ENCODE data around the gene FGF5.
"Not testable (repeated sequence)": the region's sequence is repeated elsewhere in the genome, so short reads cannot be mapped to it uniquely, and the experiment has no call there.

Gene FGF5

GRCh38 chr4:80268081-80268823, 1.8 kb downstream of the FGF5 start:
- H3K4me1 ChIP-seq (ENCODE audit: insufficient read depth, low read length): no peaks in the 10 kb centered on the region
- no peak overlapping the region for H3K27ac ChIP-seq (ENCODE audit: low read depth, low read length)
- H3K4me3 ChIP-seq (ENCODE audit: low read depth in 1 of 2, low read length in 2 of 2): no peak overlapping the region
- no peaks in the 10 kb centered on the region for H3K9me3 ChIP-seq (ENCODE audit: low read length)
- no peaks in the 10 kb centered on the region for H3K36me3 ChIP-seq (ENCODE audit: insufficient read depth, low read length)
- H3K27me3 ChIP-seq (ENCODE audit: control insufficient read depth in 1 of 2, insufficient read depth in 2 of 2, low read length in 2 of 2): peaks cover 9 to 30% of the 10 kb centered on the region in 2 donors
- no peak overlapping the region for H3K9ac ChIP-seq (ENCODE audit: low read length)

DNA sequence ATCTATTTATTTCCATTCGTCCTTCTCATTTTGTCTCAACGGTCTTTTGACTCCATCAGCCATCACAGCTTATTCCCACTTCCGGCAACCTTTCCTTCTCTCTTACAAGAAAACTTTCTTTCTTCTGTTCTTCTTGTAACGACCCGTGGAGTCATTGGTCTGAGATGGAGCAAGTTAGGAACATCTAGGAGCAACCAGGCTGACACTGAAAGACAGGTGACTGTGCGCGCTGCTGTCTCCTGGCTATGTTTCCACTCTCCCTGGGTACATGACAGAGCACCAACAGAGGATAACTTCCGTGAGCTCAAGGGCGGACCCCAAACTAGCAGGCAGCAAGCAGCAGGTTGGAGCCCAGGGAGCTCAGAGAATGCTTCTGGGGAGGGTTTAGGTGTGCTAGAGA, 2.5 kb downstream of the FGF5 start:
- H3K9ac ChIP-seq (ENCODE audit: low read length): no peak overlapping the region
- H3K27me3 ChIP-seq (ENCODE audit: control insufficient read depth in 1 of 2, insufficient read depth in 2 of 2, low read length in 2 of 2): peaks cover 9 to 23% of the 10 kb centered on the region in 2 donors
- H3K27ac ChIP-seq (ENCODE audit: low read depth, low read length): no peak overlapping the region
- H3K4me1 ChIP-seq (ENCODE audit: insufficient read depth, low read length): no peaks in the 10 kb centered on the region
- H3K36me3 ChIP-seq (ENCODE audit: insufficient read depth, low read length): no peaks in the 10 kb centered on the region
- H3K9me3 ChIP-seq (ENCODE audit: low read length): no peaks in the 10 kb centered on the region
- H3K4me3 ChIP-seq (ENCODE audit: low read depth in 1 of 2, low read length in 2 of 2): no peak overlapping the region

GRCh38 chr4:80270321-80270720, 3.9 kb downstream of the FGF5 start:
- H3K9me3 ChIP-seq (ENCODE audit: low read length): no peaks in the 10 kb centered on the region
- H3K4me1 ChIP-seq (ENCODE audit: insufficient read depth, low read length): no peaks in the 10 kb centered on the region
- H3K4me3 ChIP-seq (ENCODE audit: low read depth in 1 of 2, low read length in 2 of 2): no peak overlapping the region
- no peaks in the 10 kb centered on the region for H3K36me3 ChIP-seq (ENCODE audit: insufficient read depth, low read length)
- H3K27me3 ChIP-seq (ENCODE audit: control insufficient read depth in 1 of 2, insufficient read depth in 2 of 2, low read length in 2 of 2): peaks cover 0 to 12% of the 10 kb centered on the region in 2 donors
- no peak overlapping the region for H3K9ac ChIP-seq (ENCODE audit: low read length)
- H3K27ac ChIP-seq (ENCODE audit: low read depth, low read length): no peak overlapping the region

DNA sequence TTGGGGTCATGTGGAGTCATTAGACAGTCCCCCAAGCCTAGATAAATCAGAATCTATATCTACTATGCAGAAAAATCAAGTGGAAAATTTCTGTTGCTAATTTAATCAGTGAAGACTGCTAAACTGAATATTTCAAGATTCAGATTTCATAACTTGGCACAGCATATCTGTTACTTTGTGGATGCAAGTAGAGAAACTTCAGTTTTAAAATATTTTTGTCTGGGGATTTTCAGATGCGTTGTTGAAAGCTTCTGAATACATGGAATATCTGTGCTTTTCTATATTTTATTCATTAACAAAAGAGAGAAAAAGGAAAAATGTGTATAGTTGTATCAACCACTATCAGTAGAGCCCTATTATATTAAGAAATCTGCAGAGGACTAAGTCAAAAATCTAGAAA, 4.4 kb downstream of the FGF5 start:
- peaks cover 0 to 7% of the 10 kb centered on the region in 2 donors for H3K27me3 ChIP-seq (ENCODE audit: control insufficient read depth in 1 of 2, insufficient read depth in 2 of 2, low read length in 2 of 2)
- H3K4me3 ChIP-seq (ENCODE audit: low read depth in 1 of 2, low read length in 2 of 2): no peak overlapping the region
- no peaks in the 10 kb centered on the region for H3K9me3 ChIP-seq (ENCODE audit: low read length)
- H3K9ac ChIP-seq (ENCODE audit: low read length): no peak overlapping the region
- no peaks in the 10 kb centered on the region for H3K36me3 ChIP-seq (ENCODE audit: insufficient read depth, low read length)
- no peaks in the 10 kb centered on the region for H3K4me1 ChIP-seq (ENCODE audit: insufficient read depth, low read length)
- H3K27ac ChIP-seq (ENCODE audit: low read depth, low read length): no peak overlapping the region

DNA sequence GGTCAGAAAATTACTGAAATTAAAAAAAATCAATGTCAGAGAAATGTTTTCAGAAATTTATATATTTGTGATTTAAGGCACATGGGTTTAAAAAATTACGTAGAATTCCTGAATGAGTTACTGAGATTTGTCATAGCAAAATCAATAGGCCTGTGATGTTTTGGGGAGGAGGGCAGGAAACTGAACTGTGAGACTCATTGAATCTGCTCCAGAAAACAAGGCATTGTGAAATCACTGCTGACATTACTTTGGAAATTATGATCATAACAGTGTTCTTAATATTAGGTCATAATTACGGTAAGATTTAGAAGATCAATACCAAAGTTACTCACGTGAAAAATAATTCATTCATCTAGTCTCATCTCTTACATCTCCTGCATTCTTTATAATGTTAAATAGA, 5.3 kb downstream of the FGF5 start:
- no peak overlapping the region for H3K9ac ChIP-seq (ENCODE audit: low read length)
- no peaks in the 10 kb centered on the region for H3K4me1 ChIP-seq (ENCODE audit: insufficient read depth, low read length)
- H3K36me3 ChIP-seq (ENCODE audit: insufficient read depth, low read length): no peaks in the 10 kb centered on the region
- H3K4me3 ChIP-seq (ENCODE audit: low read depth in 1 of 2, low read length in 2 of 2): no peak overlapping the region
- no peak overlapping the region for H3K27ac ChIP-seq (ENCODE audit: low read depth, low read length)
- H3K27me3 ChIP-seq (ENCODE audit: control insufficient read depth in 1 of 2, insufficient read depth in 2 of 2, low read length in 2 of 2): peaks cover 0 to 6% of the 10 kb centered on the region in 2 donors
- no peaks in the 10 kb centered on the region for H3K9me3 ChIP-seq (ENCODE audit: low read length)

DNA sequence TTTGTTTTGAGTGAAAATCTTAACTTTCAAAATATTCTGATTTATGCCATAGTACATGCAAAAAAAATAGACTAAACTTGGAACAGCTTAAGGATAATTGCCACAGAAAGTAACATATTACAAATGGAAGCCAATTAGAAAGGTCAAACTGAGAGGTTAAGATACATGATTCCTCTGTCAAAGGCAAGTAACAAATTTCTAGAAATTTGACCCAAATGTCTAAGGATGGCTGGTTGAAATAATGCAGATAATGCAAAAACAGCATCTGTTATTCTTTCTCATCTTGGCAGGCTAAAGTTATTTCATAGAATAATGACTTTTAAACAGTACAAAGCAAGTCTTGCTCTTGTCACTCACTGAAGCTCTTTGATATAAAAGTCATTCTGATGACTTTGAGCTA, 10.5 kb downstream of the FGF5 start:
- H3K9ac ChIP-seq (ENCODE audit: low read length): no peak overlapping the region
- H3K36me3 ChIP-seq (ENCODE audit: insufficient read depth, low read length): no peaks in the 10 kb centered on the region
- no peak overlapping the region for H3K27ac ChIP-seq (ENCODE audit: low read depth, low read length)
- H3K27me3 ChIP-seq (ENCODE audit: control insufficient read depth in 1 of 2, insufficient read depth in 2 of 2, low read length in 2 of 2): no peaks in the 10 kb centered on the region
- H3K9me3 ChIP-seq (ENCODE audit: low read length): no peaks in the 10 kb centered on the region
- H3K4me3 ChIP-seq (ENCODE audit: low read depth in 1 of 2, low read length in 2 of 2): no peak overlapping the region
- no peaks in the 10 kb centered on the region for H3K4me1 ChIP-seq (ENCODE audit: insufficient read depth, low read length)

GRCh38 chr4:80279751-80280150, 13.3 kb downstream of the FGF5 start:
- no peaks in the 10 kb centered on the region for H3K27me3 ChIP-seq (ENCODE audit: control insufficient read depth in 1 of 2, insufficient read depth in 2 of 2, low read length in 2 of 2)
- no peak overlapping the region for H3K27ac ChIP-seq (ENCODE audit: low read depth, low read length)
- H3K4me3 ChIP-seq (ENCODE audit: low read depth in 1 of 2, low read length in 2 of 2): no peak overlapping the region
- no peaks in the 10 kb centered on the region for H3K36me3 ChIP-seq (ENCODE audit: insufficient read depth, low read length)
- H3K9ac ChIP-seq (ENCODE audit: low read length): no peak overlapping the region
- no peaks in the 10 kb centered on the region for H3K9me3 ChIP-seq (ENCODE audit: low read length)
- no peaks in the 10 kb centered on the region for H3K4me1 ChIP-seq (ENCODE audit: insufficient read depth, low read length)

- Histone ChIP-seq H3K27me3 (ENCODE audit: control insufficient read depth in 1 of 2, insufficient read depth in 2 of 2, low read length in 2 of 2) (no peaks in the 10 kb centered on the region), H3K36me3 (ENCODE audit: insufficient read depth, low read length) (no peaks in the 10 kb centered on the region), H3K4me1 (ENCODE audit: insufficient read depth, low read length) (no peaks in the 10 kb centered on the region), H3K4me3 (ENCODE audit: low read depth in 1 of 2, low read length in 2 of 2) (no peak overlapping the region), H3K9ac (ENCODE audit: low read length) (no peak overlapping the region), H3K9me3 (ENCODE audit: low read length) (no peaks in the 10 kb centered on the region), H3K27ac (ENCODE audit: low read depth, low read length) (no peak overlapping the region)
Measured at GRCh38 chr4:80286451-80286850, 20.0 kb downstream of the FGF5 start.

DNA sequence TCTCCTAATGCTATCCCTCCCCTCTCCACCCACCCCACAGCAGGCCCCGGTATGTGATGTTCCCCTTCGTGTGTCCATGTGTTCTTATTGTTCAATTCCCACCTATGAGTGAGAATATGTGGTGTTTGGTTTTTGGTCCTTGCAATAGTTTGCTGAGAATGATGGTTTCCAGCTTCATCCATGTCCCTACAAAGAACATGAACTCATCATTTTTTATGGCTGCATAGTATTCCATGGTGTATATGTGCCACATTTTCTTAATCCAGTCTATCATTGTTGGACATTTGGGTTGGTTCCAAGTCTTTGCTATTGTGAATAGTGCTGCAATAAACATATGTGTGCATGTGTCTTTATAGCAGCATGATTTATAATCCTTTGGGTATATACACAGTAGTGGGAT, 24.2 kb downstream of the FGF5 start:
- not testable (repeated sequence) for H3K36me3 ChIP-seq (ENCODE audit: insufficient read depth, low read length); H3K9me3 ChIP-seq (ENCODE audit: low read length); H3K9ac ChIP-seq (ENCODE audit: low read length); H3K27me3 ChIP-seq (ENCODE audit: control insufficient read depth in 1 of 2, insufficient read depth in 2 of 2, low read length in 2 of 2); H3K27ac ChIP-seq (ENCODE audit: low read depth, low read length); H3K4me1 ChIP-seq (ENCODE audit: insufficient read depth, low read length); H3K4me3 ChIP-seq (ENCODE audit: low read depth in 1 of 2, low read length in 2 of 2)

DNA sequence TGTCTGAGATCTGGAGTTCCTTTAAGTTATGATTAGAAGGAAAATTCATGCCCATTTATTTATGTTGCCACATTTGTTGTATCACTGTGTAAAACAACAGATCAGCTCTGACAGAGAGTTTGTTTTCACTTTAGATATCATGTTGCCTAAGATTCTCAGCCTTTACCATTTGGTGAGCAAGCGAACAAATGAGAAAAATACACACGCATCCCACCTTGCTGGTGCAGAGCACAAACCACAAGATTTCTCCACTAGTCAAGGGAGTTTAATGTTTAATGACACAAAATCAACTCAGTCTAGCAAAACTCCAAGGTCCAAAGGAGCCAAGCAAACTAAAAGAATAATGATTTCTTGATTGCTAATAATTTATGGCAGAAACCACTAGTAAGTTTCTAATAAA, 27.7 kb downstream of the FGF5 start:
- no peaks in the 10 kb centered on the region for H3K36me3 ChIP-seq (ENCODE audit: insufficient read depth, low read length)
- H3K4me1 ChIP-seq (ENCODE audit: insufficient read depth, low read length): no peaks in the 10 kb centered on the region
- no peaks in the 10 kb centered on the region for H3K27me3 ChIP-seq (ENCODE audit: control insufficient read depth in 1 of 2, insufficient read depth in 2 of 2, low read length in 2 of 2)
- H3K4me3 ChIP-seq (ENCODE audit: low read depth in 1 of 2, low read length in 2 of 2): no peak overlapping the region
- no peaks in the 10 kb centered on the region for H3K9me3 ChIP-seq (ENCODE audit: low read length)
- H3K9ac ChIP-seq (ENCODE audit: low read length): no peak overlapping the region
- no peak overlapping the region for H3K27ac ChIP-seq (ENCODE audit: low read depth, low read length)

- no peaks in the 10 kb centered on the region for H3K36me3 ChIP-seq (ENCODE audit: insufficient read depth, low read length)
Measured at GRCh38 chr4:80295336-80295735, 28.9 kb downstream of the FGF5 start.

GRCh38 chr4:80295826-80296225, 29.4 kb downstream of the FGF5 start:
- no peaks in the 10 kb centered on the region for H3K27me3 ChIP-seq (ENCODE audit: control insufficient read depth in 1 of 2, insufficient read depth in 2 of 2, low read length in 2 of 2)
- H3K4me1 ChIP-seq (ENCODE audit: insufficient read depth, low read length): no peaks in the 10 kb centered on the region
- H3K4me3 ChIP-seq (ENCODE audit: low read depth in 1 of 2, low read length in 2 of 2): no peak overlapping the region
- no peak overlapping the region for H3K9ac ChIP-seq (ENCODE audit: low read length)
- no peaks in the 10 kb centered on the region for H3K9me3 ChIP-seq (ENCODE audit: low read length)
- H3K36me3 ChIP-seq (ENCODE audit: insufficient read depth, low read length): no peaks in the 10 kb centered on the region
- H3K27ac ChIP-seq (ENCODE audit: low read depth, low read length): no peak overlapping the region

More at GRCh38 chr4:80295336-80295735, 28.9 kb downstream of the FGF5 start:
- Histone ChIP-seq H3K27ac (ENCODE audit: low read depth, low read length) (no peak overlapping the region), H3K4me3 (ENCODE audit: low read depth in 1 of 2, low read length in 2 of 2) (no peak overlapping the region), H3K9ac (ENCODE audit: low read length) (no peak overlapping the region), H3K27me3 (ENCODE audit: control insufficient read depth in 1 of 2, insufficient read depth in 2 of 2, low read length in 2 of 2) (no peaks in the 10 kb centered on the region), H3K4me1 (ENCODE audit: insufficient read depth, low read length) (no peaks in the 10 kb centered on the region), H3K9me3 (ENCODE audit: low read length) (no peaks in the 10 kb centered on the region)
